GM23338 (cell line): ENCODE results near the gene GCNT2.

Experiments
- CTCF ChIP-seq, 2 experiments: fragments of 200-600 bp in 1 of 2; sonication (generic) in 1 of 2; conservative IDR thresholded peaks; 2 replicates each; pipeline versions ENCODE4 v1.5.1 to v1.6.1; 2016 to 2017; ENCODE audit warnings: antibody characterized with exemption in 2 of 2, low read depth in 2 of 2, mild to moderate bottlenecking in 2 of 2, moderate library complexity in 1 of 2
- ETS1 ChIP-seq: IDR thresholded peaks from 2 replicates; pipeline ENCODE4 v1.6.1; 2016; ENCODE audit warnings: antibody characterized with exemption
- EZH2 ChIP-seq: fragments of 200-600 bp; sonication (generic); IDR thresholded peaks from one replicate; pipeline ENCODE4 v1.8.0; 2017; ENCODE audit warnings: antibody characterized with exemption, mild to moderate bottlenecking, low read depth; ENCODE audit not compliant: unreplicated experiment
- EZH2phosphoT487 ChIP-seq: fragments of 200-600 bp; sonication (generic); IDR thresholded peaks from one replicate; pipeline ENCODE4 v1.8.1; 2018; ENCODE audit warnings: antibody characterized with exemption; ENCODE audit not compliant: unreplicated experiment
- POLR2AphosphoS5 ChIP-seq: IDR thresholded peaks from 2 replicates; pipeline ENCODE4 v1.6.1; 2016; ENCODE audit warnings: antibody characterized with exemption, low read depth
- REST ChIP-seq: IDR thresholded peaks from one replicate; pipeline ENCODE4 v1.6.1; 2018; ENCODE audit warnings: antibody characterized with exemption; ENCODE audit not compliant: unreplicated experiment

- TF ChIP-seq CTCF (conservative IDR thresholded peaks at IDR 0.05; ENCODE audit: low read depth in 2 of 2) (no peak), POLR2AphosphoS5 (no peak), ETS1 (no peak), EZH2phosphoT487 (no peak), EZH2 (no peak), REST (no peak)
These were observed 26.7 kb downstream of the GCNT2 start for GRCh38 chr6:10547809-10548208.
